GM21825 (cell line): ENCODE results near the gene NBL1.

ENCODE experiments used
- ATAC-seq: cut with Tn5 transposase; IDR thresholded peaks from one replicate; pipeline ENCODE4 v1.9.1; 2021; ENCODE audit warnings: mild to moderate bottlenecking, moderate library complexity; ENCODE audit not compliant: unreplicated experiment

Gene NBL1

GRCh38 chr1:19645411-19646251 lies 1.5 kb downstream of the NBL1 start:
- no peak for ATAC-seq

- no peak for ATAC-seq
These were observed 2.5 kb downstream of the NBL1 start for GRCh38 chr1:19646377-19647319.

DNA sequence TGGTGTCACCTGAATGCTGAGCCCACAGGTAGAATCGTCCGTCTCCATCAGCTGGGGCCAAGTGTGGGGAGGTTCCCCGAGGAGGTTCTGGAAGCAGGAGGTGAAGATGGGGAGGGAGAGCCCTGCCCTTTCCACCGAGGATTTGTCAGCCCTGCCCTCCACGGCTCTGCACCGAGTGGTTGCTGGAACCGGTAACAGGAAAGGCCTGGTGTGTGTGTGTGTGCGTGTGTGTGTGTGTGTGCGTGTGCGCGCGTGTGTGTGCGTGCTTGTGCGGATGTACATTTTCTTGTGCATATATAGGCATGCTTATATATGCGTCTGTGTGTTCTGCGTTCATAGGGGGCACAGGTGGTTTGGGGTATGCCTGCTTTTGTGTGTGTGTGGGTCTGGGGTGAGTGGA lies 3.5 kb downstream of the NBL1 start:
- ATAC-seq: no peak

DNA sequence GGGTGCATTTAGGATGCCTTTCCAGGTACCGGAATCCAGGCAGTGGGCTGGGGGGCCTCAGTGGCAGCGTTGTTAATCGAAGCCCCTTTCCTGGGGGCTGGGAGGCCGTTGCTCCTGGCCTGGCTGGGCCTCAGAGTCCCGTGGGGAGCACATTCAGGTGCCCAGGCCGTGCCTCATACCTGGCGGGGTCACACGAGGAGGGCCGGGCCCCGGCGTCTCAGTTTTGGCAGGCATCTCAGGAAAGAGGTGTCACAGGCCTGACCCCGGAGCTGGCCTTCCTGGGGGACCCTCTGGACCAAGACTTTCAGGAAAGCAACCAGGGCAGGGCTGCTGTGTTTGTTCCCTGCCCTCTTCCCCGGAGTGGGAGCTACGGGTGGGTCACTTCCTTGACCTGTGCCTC lies 4.1 kb downstream of the NBL1 start:
- no peak for ATAC-seq

DNA sequence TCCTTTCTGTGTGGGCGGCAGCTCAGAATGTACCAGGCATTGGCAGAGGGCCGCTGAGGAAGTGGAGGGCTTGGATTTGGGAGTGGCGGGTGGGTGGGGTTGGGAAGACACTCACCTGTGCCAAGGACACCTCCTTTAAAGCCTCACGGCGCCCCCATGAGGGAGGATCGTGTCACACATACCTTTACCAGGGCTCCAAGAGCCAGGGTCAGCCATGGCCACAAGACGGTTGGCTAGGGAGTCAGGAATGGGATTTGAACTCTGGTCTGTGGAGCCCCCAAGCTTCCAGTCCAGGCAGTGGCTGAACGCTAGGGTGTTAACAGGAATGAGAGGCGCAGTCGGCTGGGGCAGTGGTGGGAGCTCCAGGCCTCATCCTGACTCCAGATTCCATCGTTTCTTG lies 4.6 kb downstream of the NBL1 start:
- ATAC-seq: no peak

- ATAC-seq: no peak
These were observed 6.5 kb downstream of the NBL1 start for GRCh38 chr1:19650416-19651140.

DNA sequence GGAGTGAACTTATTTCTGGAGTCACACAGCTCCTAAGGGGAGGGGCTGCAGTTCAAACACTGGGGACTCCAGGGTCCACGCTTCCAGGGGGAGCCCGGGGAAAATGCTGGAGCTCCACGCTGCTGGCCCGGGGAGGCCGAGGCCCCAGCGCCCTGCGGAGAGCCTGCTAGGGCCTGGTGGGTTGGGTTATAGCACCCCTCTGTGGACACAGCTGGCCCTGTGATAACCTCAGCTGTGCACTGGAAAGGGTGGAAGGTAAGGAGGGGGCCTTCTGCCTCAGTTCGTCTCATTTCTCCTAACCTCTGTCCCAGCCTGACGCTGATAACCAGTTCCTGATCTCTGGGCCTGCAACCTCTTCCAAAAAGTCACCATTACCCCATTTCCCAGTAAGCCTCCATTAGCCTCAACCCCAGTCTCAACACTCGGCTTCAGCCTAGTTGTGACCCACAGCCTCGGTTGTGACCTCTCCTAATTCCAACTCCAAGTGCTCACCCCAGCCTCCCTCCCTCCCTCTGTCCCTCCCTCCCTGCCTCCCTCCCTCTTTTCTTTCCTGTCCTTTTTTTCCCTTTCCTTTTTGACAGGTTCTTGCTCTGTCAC lies 7.1 kb downstream of the NBL1 start:
- no peak for ATAC-seq

DNA sequence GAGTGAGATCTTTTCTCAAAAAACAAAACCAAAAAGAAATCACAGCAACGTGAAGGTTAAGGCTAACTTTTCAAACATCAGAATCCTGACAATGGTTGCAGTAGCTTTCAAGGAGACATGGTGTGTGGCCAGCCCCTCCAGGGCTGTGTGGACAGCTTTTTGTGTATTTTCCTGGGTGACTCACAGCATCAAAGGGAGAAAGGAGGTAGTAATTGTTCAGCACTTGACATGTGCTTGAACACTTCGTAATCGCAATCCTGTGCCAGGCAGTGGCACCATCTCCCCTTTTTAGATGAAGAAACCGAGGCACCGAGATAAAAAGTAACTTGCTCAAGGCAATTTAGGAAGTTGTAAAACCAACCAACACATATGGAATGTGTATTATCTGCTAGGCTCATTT lies 10.3 kb downstream of the NBL1 start:
- no peak for ATAC-seq

DNA sequence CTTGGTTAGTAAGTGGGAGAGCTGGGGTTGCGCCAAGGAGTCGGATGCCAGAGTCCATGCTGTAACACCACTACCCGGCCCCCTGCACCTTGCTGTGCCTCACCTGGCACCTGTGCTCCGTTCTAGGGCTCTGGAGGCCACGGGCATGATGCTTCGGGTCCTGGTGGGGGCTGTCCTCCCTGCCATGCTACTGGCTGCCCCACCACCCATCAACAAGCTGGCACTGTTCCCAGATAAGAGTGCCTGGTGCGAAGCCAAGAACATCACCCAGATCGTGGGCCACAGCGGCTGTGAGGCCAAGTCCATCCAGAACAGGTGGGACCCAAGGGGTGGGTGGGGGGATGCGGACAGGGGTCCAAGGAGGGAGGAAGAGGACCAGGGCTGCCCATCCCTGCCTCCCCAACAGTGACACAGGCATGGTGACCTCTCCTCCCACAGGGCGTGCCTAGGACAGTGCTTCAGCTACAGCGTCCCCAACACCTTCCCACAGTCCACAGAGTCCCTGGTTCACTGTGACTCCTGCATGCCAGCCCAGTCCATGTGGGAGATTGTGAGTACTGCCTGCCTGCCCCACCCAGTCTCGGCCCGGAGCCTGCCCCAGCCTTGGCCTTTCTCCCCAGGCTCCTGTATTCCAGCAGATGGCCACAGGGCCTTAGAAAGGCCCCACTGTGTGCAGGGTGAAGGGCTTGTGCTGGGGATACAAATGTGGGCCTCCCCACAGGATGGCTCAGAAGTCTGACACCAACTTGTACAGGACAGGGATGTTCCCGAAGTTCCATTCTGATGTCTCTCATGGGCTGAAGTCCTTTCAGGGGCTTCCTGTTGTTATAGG lies 11.0 kb downstream of the NBL1 start:
- ATAC-seq: no peak

DNA sequence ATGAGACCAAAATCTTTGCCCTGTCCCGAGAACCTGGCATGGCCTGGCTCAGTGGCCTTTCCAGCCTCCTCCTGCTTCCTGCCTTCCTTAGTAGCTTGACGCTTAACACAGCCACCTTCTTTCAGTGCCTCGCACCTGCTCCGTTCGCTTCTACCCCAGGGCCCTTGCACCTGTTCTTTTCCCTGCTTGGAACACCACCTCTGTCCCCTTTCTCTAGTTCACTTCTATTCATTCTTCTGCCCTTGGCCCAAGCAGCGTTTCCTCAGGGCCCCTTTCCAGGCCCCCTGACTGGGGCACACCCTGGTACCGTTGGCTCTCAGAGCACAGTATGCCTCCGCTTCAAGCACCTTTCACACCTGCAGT lies 11.6 kb downstream of the NBL1 start:
- no peak for ATAC-seq

DNA sequence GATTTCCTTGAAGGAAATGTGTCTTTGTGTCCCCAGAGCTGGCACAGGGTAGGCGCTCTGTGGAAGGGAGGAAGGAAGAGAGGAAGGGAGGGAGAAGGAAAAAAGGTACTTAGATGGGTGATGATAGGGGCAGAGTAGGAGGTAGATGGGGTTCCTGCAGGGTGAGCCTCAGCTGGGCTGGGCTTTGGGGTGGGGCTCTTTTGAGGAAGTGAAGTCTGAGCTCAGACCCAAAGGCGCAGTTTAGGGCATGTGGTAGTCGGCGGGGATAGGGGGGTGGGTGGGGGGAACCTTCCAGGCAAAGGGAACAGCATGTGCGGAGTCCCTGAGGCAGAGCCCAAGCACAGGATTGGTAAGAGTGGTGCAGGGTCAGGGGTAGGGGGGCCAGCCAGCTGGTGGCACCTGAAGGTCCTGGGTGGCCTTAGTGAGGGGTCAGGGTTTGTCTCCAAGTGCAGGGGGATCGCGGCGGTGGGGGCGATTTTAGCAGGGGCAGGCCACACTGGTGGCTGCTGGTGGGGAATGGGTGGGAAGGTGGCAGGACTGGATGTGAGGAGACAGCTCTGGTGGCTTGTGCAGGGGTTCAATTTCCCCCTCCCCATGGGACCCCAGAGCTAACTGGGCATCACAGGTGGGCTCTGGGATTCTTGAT lies 12.1 kb downstream of the NBL1 start:
- ATAC-seq: no peak

DNA sequence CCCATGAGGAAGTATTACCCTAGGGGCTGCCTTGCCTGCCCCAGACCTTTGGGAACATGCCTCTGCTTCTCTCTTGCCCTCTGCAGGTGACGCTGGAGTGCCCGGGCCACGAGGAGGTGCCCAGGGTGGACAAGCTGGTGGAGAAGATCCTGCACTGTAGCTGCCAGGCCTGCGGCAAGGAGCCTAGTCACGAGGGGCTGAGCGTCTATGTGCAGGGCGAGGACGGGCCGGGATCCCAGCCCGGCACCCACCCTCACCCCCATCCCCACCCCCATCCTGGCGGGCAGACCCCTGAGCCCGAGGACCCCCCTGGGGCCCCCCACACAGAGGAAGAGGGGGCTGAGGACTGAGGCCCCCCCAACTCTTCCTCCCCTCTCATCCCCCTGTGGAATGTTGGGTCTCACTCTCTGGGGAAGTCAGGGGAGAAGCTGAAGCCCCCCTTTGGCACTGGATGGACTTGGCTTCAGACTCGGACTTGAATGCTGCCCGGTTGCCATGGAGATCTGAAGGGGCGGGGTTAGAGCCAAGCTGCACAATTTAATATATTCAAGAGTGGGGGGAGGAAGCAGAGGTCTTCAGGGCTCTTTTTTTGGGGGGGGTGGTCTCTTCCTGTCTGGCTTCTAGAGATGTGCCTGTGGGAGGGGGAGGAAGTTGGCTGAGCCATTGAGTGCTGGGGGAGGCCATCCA lies 12.8 kb downstream of the NBL1 start:
- ATAC-seq: no peak

DNA sequence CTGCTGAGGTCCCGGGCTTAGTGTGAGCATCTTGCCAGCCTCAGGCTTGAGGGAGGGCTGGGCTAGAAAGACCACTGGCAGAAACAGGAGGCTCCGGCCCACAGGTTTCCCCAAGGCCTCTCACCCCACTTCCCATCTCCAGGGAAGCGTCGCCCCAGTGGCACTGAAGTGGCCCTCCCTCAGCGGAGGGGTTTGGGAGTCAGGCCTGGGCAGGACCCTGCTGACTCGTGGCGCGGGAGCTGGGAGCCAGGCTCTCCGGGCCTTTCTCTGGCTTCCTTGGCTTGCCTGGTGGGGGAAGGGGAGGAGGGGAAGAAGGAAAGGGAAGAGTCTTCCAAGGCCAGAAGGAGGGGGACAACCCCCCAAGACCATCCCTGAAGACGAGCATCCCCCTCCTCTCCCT lies 13.4 kb downstream of the NBL1 start:
- no peak for ATAC-seq

DNA sequence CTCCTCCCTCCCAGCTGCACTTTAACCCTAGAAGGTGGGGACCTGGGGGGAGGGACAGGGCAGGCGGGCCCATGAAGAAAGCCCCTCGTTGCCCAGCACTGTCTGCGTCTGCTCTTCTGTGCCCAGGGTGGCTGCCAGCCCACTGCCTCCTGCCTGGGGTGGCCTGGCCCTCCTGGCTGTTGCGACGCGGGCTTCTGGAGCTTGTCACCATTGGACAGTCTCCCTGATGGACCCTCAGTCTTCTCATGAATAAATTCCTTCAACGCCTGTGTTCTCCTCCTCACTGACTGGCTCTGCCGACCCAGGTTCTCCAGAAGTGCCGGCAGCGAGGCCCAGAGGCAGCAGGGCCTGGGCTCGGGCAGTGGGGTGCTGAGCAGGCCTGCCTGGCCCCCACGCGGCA lies 14.1 kb downstream of the NBL1 start:
- no peak for ATAC-seq

DNA sequence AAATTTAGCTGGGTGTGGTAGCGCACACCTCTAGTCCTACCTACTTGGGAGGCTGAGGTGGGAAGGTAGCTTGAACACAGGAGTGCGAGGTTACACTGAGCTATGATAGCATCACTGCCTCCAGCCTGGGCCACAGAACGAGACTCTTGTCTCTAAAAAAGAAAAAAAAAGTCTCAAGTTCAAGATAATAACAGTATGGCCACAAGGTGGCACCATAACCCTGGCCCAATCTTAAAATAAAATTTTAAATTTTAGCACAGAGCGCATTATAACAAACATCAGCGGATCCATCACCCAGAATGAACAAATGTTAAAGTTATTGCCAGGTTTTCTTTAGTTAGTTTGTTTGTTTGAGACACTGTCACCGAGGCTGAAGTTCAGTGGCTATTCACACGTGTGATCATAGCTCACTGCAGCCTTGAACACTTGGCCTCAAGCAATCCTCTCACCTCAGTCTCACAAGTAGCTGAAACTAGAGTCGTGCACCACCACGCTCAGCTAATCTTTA lies 17.7 kb downstream of the NBL1 start:
- no peak for ATAC-seq

DNA sequence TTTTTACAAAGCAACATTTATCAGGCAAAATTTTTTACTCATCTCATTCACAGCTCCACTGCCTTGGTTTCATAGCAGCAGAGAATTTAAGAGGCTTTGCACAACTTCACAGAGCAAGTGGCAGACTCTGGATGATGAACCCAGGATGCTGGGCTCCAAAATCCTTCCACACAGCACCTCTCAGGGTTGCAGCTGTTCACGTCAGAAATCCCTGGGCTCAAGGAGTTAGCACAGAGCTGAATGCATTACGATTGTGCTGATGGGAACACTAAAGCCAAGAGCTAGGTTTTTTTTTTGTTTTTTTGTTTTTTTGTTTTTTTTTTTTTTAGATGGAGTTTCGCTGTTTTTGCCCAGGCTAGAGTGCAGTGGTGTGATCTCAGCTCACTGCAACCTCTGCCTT lies 18.2 kb downstream of the NBL1 start:
- ATAC-seq: no peak

DNA sequence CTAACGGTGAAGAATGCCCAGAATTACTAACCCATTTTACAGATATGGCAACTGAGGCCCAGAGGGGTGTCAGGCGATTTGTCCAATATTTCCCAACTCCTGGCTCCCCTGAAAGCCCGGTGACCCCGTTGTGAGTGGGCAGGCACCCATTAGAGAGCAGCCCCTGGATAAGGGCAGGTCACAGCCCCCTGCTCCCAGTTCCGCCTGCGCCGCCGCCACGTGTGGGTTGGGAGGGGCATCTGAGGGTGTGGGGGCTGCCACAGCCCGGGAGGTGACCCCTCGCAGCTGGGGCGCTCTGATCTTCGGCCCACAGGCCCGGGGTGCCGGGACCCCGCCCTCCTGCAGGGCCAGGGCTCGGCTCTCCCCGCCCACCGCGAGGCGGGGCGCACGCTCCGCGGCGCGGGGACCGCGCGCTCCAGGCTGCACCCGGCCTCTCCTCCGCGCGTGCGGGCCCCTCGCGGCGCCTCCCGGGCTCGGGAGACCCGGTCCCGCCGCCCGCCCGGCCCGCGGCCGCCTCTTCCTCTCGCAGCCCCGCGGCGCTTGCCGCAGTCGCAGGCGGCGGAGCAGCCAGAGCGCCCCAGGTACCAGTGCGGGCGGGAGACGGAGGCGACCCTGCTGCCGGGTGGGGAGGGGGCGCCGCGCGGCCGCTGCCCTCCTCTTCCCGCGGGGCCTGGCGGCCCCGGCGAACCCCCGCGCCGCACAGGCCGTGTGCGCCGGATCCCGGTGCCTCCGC lies 20.5 kb downstream of the NBL1 start, which contains the start of gene HTR6:
Gene HTR6, plus strand, starts transcription at position 423 of the 733 bp plus-strand sequence. CDS start 879 bp downstream, outside the sequence.
- ATAC-seq: no peak

DNA sequence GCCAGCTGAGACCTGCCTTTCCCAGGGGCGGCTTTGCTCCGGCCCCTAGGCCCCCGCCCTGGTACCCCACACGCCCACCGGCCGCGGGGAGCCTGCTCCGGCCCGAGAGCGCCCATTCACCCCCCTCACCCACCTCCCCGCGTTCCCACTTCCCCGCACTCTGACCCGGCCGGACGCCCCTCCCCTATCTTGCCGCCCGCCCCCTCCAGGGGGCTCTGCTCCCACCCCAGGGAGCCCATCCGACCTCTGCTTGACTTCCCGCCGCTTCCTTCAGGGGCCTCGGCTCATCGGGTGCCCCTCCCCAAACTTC lies 21.0 kb downstream of the NBL1 start:
- no peak for ATAC-seq
